GM18858 (cell line): ENCODE measurements around the gene STARD9.
"Not testable (repeated sequence)": the region's sequence is repeated elsewhere in the genome, so short reads cannot be mapped to it uniquely, and the experiment has no call there.

ENCODE experiments used
- ATAC-seq: cut with Tn5 transposase; IDR thresholded peaks from one replicate; pipeline ENCODE4 v1.9.1; 2021; ENCODE audit not compliant: unreplicated experiment

STARD9 gene

GRCh38 chr15:42575188-42576039, at the start of gene STARD9:
Gene STARD9 (plus strand): TSS chr15:42575606. CDS start chr15:42575716, 110 bp downstream.
- ATAC-seq, result peak; percentile 83

- no peak for ATAC-seq
Observed at GRCh38 chr15:42528970-42529369, 46.4 kb upstream of the STARD9 start.

GRCh38 chr15:42533246-42533645, 42.2 kb upstream of the STARD9 start:
- no peak for ATAC-seq

GRCh38 chr15:42544853-42545629, 30.4 kb upstream of the STARD9 start:
- no peak for ATAC-seq

GRCh38 chr15:42547918-42548248, 27.5 kb upstream of the STARD9 start:
- ATAC-seq, result no peak

- ATAC-seq, result no peak
Observed at GRCh38 chr15:42548249-42549031, 27.0 kb upstream of the STARD9 start, which contains the start of the genes HAUS2 and LRRC57. Gene HAUS2 (plus strand): TSS chr15:42548838. CDS start chr15:42548873, 35 bp downstream. Gene LRRC57 (minus strand): TSS chr15:42548793. CDS start chr15:42548434, 359 bp downstream.

GRCh38 chr15:42549032-42549491, 26.3 kb upstream of the STARD9 start:
- ATAC-seq, result no peak

GRCh38 chr15:42549741-42550392, 25.5 kb upstream of the STARD9 start:
- no peak for ATAC-seq

GRCh38 chr15:42553554-42553953, 21.9 kb upstream of the STARD9 start:
- no peak for ATAC-seq

- ATAC-seq, result not testable (repeated sequence)
Observed at GRCh38 chr15:42556550-42557207, 18.7 kb upstream of the STARD9 start.

- ATAC-seq, result no peak
Observed at GRCh38 chr15:42558739-42559138, 16.7 kb upstream of the STARD9 start.

GRCh38 chr15:42576040-42576594, 711 bp downstream of the STARD9 start:
- ATAC-seq, result no peak

- no peak for ATAC-seq
Observed at GRCh38 chr15:42576776-42577175, 1.4 kb downstream of the STARD9 start.

GRCh38 chr15:42577514-42578031, 2.2 kb downstream of the STARD9 start:
- no peak for ATAC-seq

- ATAC-seq, result no peak
Observed at GRCh38 chr15:42578984-42579537, 3.7 kb downstream of the STARD9 start.

- no peak for ATAC-seq
Observed at GRCh38 chr15:42581272-42581730, 5.9 kb downstream of the STARD9 start.

- ATAC-seq, result no peak
Observed at GRCh38 chr15:42582569-42583375, 7.4 kb downstream of the STARD9 start.
